ENCODE measurements around the gene TSC22D2.
A peak's percentile ranks its signal among the peaks of the same experiment; 100 is the strongest.

TSC22D2 gene

GRCh38 chr3:150384296-150385212 lies 23.5 kb upstream of the TSC22D2 start:
- peak in 27 of 56 donors; percentile 1 to 35 (median 16) for DNase-seq

GRCh38 chr3:150385296-150386242 lies 22.5 kb upstream of the TSC22D2 start:
- no peak for DNase-seq

- no peak for DNase-seq
These were observed 19.3 kb upstream of the TSC22D2 start for GRCh38 chr3:150388498-150389418.

- no peak for DNase-seq
These were observed 18.0 kb upstream of the TSC22D2 start for GRCh38 chr3:150390087-150390486.

- DNase-seq = no peak
These were observed 16.9 kb upstream of the TSC22D2 start for GRCh38 chr3:150391161-150391560.

- no peak for DNase-seq
These were observed 14.4 kb upstream of the TSC22D2 start for GRCh38 chr3:150393745-150394144.

- DNase-seq = no peak
These were observed 13.5 kb upstream of the TSC22D2 start for GRCh38 chr3:150394606-150395005.

GRCh38 chr3:150396491-150396890 lies 11.6 kb upstream of the TSC22D2 start:
- DNase-seq = no peak

GRCh38 chr3:150396956-150397550 lies 11.0 kb upstream of the TSC22D2 start:
- no peak for DNase-seq

GRCh38 chr3:150399060-150399459 lies 9.0 kb upstream of the TSC22D2 start:
- DNase-seq = no peak

- DNase-seq = no peak
These were observed 6.8 kb upstream of the TSC22D2 start for GRCh38 chr3:150401285-150401684.

- no peak for DNase-seq
These were observed 5.9 kb upstream of the TSC22D2 start for GRCh38 chr3:150402217-150402616.

- no peak for DNase-seq
These were observed 4.1 kb upstream of the TSC22D2 start for GRCh38 chr3:150404023-150404422.

- DNase-seq = peak in 1 of 56 donors; percentile 4
These were observed 869 bp upstream of the TSC22D2 start for GRCh38 chr3:150407051-150407807.

GRCh38 chr3:150407808-150408220 lies 284 bp upstream of the TSC22D2 start:
- DNase-seq = peak in 14 of 56 donors; percentile 14 to 78 (median 48)

- DNase-seq = peak in 19 of 56 donors; percentile 24 to 76 (median 65)
These were observed 1.0 kb downstream of the TSC22D2 start for GRCh38 chr3:150409125-150409511.

GRCh38 chr3:150409512-150410310 lies 1.6 kb downstream of the TSC22D2 start:
- DNase-seq = peak in 55 of 56 donors; percentile 25 to 89 (median 73)

- peak in 47 of 56 donors; percentile 1 to 69 (median 26) for DNase-seq
These were observed 2.4 kb downstream of the TSC22D2 start for GRCh38 chr3:150410311-150411105.

All from nucleus accumbens (tissue), 56 donors.